Measurements from ENCODE around the gene CRADD. TPM values are rescaled to one million over a fixed set of nuclear protein-coding genes. Genes with fewer than 3 reads are reported as not detected.

The CRADD gene
- total and polyA plus RNA-seq, 4 donors, result 16.9 to 33.4 (median 20.0) TPM

DNA sequence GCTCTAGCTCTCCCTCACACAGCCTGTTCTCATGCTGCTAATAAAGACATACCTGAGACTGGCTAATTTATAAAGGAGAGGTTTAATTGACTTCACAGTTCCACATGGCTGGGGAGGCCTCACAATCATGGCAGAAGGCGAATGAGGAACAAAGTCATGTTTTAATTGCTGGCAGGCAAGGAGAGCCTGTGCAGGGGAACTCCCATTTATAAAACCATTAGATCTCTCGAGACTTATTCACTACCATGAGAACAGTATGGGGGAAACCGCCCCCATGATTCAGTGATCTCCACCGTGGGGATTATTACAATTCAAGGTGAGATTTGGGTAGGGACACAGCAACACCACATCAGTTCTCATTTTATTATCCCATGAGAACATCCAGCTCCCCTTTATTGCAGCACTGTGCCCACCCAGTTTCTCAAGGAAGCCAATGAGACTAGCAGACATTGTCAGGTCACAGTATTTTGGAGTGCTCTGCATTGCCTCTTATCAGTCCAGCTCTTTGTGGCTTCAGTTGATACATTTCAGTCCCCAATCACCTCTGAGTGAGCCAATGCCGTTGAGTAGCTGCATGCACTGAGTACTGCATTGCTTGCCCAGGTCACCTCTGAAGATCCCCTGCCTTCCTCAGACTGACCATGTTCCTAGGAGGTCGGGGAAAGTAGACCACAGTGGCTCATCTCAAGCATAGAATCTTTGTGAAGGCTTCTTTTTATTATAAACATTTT lies 131.2 kb downstream of the CRADD start:
- H3K4me3 ChIP-seq (ENCODE audit: low read length in 2 of 2), result no peak overlapping the region
- ATAC-seq (ENCODE audit: low FRiP score) (no peak), DNase-seq (no peak)
- no peaks in the 10 kb centered on the region for H3K9me3 ChIP-seq (ENCODE audit: control insufficient read depth, low read length)
- H3K27me3 ChIP-seq (ENCODE audit: control insufficient read depth in 1 of 2, insufficient read depth in 2 of 2, low read length in 1 of 2), result no peaks in the 10 kb centered on the region
- intact Hi-C loops (cut with DNase I), result no loop called here
- peak overlapping the region in 1 of 2 donors; percentile 4 for H3K27ac ChIP-seq (ENCODE audit: low read depth in 1 of 2, low read length in 2 of 2)
- no peaks in the 10 kb centered on the region for H3K36me3 ChIP-seq (ENCODE audit: control insufficient read depth in 1 of 2, insufficient read depth in 2 of 2, low read length in 1 of 2)
- peaks cover 3% of the 10 kb centered on the region in 2 donors for H3K4me1 ChIP-seq (ENCODE audit: control insufficient read depth in 1 of 2, insufficient read depth in 2 of 2, low read length in 2 of 2)
- 92 to 96% methylated on average over 6 of the region's 6 CpGs for WGBS, 2 donors

DNA sequence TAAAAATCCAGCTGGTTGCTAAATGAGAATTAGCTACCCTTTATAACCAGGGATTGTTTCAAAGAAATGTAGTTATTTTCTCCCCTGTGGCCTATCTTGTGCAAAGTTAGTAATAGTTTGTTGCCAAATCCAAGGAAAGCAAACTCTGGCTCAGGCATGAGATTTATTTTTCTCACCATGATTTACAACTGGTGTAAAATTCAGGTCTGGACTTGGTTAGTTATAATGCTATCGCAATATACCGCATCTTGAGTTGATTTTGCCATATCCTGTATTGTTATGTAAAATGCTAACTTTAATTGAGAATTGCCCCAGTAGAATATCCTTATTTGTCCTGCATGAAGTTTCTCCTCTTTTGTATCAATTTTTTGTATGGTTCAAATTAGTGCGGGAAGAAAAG lies 135.5 kb downstream of the CRADD start:
- H3K36me3 ChIP-seq (ENCODE audit: control insufficient read depth in 1 of 2, insufficient read depth in 2 of 2, low read length in 1 of 2), result no peaks in the 10 kb centered on the region
- 11 to 16% methylated on average over 3 of the region's 3 CpGs for WGBS, 2 donors
- intact Hi-C loops (cut with DNase I), result loop anchor here (2.0 to 5.0 kb wide), 2 partner anchors 35 to 104 kb away; no protein-coding TSS in a partner anchor
- H3K27ac ChIP-seq (ENCODE audit: low read depth in 1 of 2, low read length in 2 of 2), result no peak overlapping the region
- peaks cover 3 to 8% of the 10 kb centered on the region in 2 donors for H3K4me1 ChIP-seq (ENCODE audit: control insufficient read depth in 1 of 2, insufficient read depth in 2 of 2, low read length in 2 of 2)
- H3K27me3 ChIP-seq (ENCODE audit: control insufficient read depth in 1 of 2, insufficient read depth in 2 of 2, low read length in 1 of 2), result no peaks in the 10 kb centered on the region
- DNase-seq (no peak), ATAC-seq (ENCODE audit: low FRiP score) (no peak)
- no peaks in the 10 kb centered on the region for H3K9me3 ChIP-seq (ENCODE audit: control insufficient read depth, low read length)
- no peak overlapping the region for H3K4me3 ChIP-seq (ENCODE audit: low read length in 2 of 2)

DNA sequence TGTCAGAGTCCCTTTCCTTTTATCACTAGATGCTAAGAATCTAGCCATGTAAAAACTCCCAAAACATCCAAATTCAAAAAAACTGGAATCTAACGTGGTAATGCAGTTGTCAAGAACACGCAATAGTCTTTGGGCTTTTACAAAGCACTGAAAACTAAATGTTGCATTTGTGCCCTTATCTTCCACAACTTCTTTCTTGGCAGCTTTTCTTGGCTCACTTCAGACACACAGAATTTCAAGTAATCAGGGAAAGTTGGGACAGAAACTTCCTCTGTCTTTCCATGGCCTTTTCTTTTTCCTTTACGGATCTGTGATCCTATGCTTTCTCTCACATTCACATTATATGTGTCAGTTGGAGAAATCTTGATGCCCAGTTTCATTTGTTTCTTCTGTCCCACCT lies 136.0 kb downstream of the CRADD start:
- intact Hi-C loops (cut with DNase I), result loop anchor here (2.0 to 5.0 kb wide), 2 partner anchors 36 to 104 kb away; no protein-coding TSS in a partner anchor
- H3K4me3 ChIP-seq (ENCODE audit: low read length in 2 of 2), result no peak overlapping the region
- H3K36me3 ChIP-seq (ENCODE audit: control insufficient read depth in 1 of 2, insufficient read depth in 2 of 2, low read length in 1 of 2), result no peaks in the 10 kb centered on the region
- H3K27ac ChIP-seq (ENCODE audit: low read depth in 1 of 2, low read length in 2 of 2), result peak overlapping the region; percentile 96 to 98
- no peaks in the 10 kb centered on the region for H3K27me3 ChIP-seq (ENCODE audit: control insufficient read depth in 1 of 2, insufficient read depth in 2 of 2, low read length in 1 of 2)
- ATAC-seq (ENCODE audit: low FRiP score) (peak; percentile 74), DNase-seq (no peak)
- H3K9me3 ChIP-seq (ENCODE audit: control insufficient read depth, low read length), result no peaks in the 10 kb centered on the region
- H3K4me1 ChIP-seq (ENCODE audit: control insufficient read depth in 1 of 2, insufficient read depth in 2 of 2, low read length in 2 of 2), result peaks cover 3 to 8% of the 10 kb centered on the region in 2 donors
- WGBS, 2 donors, result 2 to 6% methylated on average over 3 of the region's 3 CpGs

DNA sequence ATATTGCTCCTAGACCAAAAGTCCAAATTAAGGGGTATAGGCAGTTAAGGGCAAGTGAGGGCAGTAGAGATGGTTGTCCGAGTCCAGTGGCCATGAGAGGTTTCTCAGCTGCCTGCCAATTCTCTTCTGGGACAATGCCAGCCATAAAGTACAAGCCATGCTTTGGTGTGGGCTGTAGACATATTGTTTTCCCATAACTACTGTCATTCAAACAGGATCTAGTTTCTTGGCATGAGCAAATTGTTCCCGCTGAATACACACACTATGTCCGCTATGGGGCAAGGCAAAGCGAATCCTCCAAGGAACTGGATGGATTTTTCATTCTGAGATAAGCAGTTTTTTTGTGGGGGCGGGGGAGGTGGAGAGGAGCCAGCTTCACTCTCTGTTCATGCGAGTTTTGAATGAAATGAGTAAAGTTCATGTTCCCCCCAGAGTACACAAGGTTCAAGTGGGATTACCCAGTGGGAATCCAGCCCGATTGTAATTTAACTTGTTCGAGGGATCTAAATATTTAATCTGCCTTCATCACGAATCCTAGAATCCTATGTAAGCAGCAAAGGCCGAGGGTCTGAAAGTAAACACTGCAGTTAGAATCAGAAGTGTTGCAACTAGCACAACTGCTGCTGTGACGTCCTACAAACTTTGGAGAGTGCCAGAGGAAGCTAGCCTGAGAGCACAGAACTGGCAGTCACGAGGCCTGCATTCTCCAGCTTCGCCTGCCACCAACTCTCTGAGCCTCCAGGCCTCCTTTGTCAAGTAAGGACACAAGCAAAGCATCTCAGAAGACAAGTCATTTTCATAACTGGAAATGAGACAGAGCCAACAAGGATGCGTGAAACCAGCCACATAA lies 137.0 kb downstream of the CRADD start:
- WGBS, 2 donors, result 11 to 12% methylated on average over 14 of the region's 14 CpGs
- Histone ChIP-seq H3K27me3 (ENCODE audit: control insufficient read depth in 1 of 2, insufficient read depth in 2 of 2, low read length in 1 of 2) (no peaks in the 10 kb centered on the region), H3K4me1 (ENCODE audit: control insufficient read depth in 1 of 2, insufficient read depth in 2 of 2, low read length in 2 of 2) (peaks cover 2 to 8% of the 10 kb centered on the region in 2 donors), H3K4me3 (ENCODE audit: low read length in 2 of 2) (no peak overlapping the region), H3K27ac (ENCODE audit: low read depth in 1 of 2, low read length in 2 of 2) (peak overlapping the region; percentile 96 to 98), H3K36me3 (ENCODE audit: control insufficient read depth in 1 of 2, insufficient read depth in 2 of 2, low read length in 1 of 2) (no peaks in the 10 kb centered on the region), H3K9me3 (ENCODE audit: control insufficient read depth, low read length) (no peaks in the 10 kb centered on the region)
- DNase-seq (peak; percentile 79 to 88), ATAC-seq (ENCODE audit: low FRiP score) (peak; percentile 88)
- intact Hi-C loops (cut with DNase I), result loop anchor here (2.0 to 5.0 kb wide), 2 partner anchors 37 to 103 kb away; no protein-coding TSS in a partner anchor

DNA sequence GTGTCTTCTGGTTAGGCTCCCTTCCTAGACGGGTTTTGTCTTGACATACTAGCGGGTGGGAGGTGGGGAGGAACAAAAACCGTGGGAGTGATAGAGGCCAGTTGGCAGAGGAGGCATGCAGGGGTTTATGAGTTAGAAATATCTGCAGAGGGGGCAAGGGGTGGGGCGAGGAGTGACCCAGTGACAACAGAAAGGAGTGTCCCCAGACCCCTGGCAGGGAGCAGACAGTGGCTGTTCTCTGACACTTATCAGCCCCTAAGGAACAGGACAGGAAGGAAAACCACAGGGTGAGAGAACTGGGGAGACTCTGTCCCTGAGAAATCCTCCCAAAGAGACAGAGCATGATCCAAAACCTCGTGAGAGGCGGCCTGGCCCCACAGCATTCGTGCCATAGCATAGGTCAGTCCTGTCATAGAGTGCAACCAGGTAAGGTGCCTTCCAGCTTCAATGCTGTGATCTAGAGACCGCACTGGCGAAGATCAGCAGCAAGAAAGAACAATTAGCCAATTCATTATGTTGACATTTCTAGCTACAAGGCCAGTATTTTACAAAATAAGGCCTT lies 141.4 kb downstream of the CRADD start:
- intact Hi-C loops (cut with DNase I), result no loop called here
- no peaks in the 10 kb centered on the region for H3K27me3 ChIP-seq (ENCODE audit: control insufficient read depth in 1 of 2, insufficient read depth in 2 of 2, low read length in 1 of 2)
- H3K4me1 ChIP-seq (ENCODE audit: control insufficient read depth in 1 of 2, insufficient read depth in 2 of 2, low read length in 2 of 2), result peaks cover 0 to 3% of the 10 kb centered on the region in 2 donors
- H3K27ac ChIP-seq (ENCODE audit: low read depth in 1 of 2, low read length in 2 of 2), result no peak overlapping the region
- no peaks in the 10 kb centered on the region for H3K36me3 ChIP-seq (ENCODE audit: control insufficient read depth in 1 of 2, insufficient read depth in 2 of 2, low read length in 1 of 2)
- H3K4me3 ChIP-seq (ENCODE audit: low read length in 2 of 2), result no peak overlapping the region
- no peak for ATAC-seq (ENCODE audit: low FRiP score)
- H3K9me3 ChIP-seq (ENCODE audit: control insufficient read depth, low read length), result no peaks in the 10 kb centered on the region
- DNase-seq, result no peak
- WGBS, 2 donors, result 93 to 95% methylated on average over 9 of the region's 9 CpGs

DNA sequence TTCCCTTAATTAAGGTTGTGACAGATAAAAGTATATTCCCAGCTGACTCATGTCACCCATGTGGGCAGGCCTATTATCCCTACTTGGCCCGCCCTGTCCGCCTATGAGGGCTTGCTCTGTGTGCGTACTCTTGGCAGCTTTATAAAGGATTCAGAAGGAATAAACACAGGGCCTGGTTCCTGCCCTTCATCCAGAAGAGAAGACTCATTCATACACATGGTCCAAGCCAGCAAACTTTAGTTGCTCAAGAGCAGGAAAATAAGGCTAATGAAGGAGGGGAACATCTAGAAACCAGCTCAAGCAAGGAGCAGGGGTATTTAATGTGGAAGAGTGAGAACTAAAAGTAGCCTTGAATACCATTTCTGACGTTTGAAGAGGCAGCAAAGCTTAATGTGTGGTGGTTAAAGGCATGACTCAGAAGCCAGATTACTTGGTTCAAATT lies 141.9 kb downstream of the CRADD start:
- DNase-seq (no peak), ATAC-seq (ENCODE audit: low FRiP score) (peak; percentile 59)
- no peak overlapping the region for H3K27ac ChIP-seq (ENCODE audit: low read depth in 1 of 2, low read length in 2 of 2)
- H3K4me1 ChIP-seq (ENCODE audit: control insufficient read depth in 1 of 2, insufficient read depth in 2 of 2, low read length in 2 of 2), result no peaks in the 10 kb centered on the region
- H3K36me3 ChIP-seq (ENCODE audit: control insufficient read depth in 1 of 2, insufficient read depth in 2 of 2, low read length in 1 of 2), result no peaks in the 10 kb centered on the region
- H3K4me3 ChIP-seq (ENCODE audit: low read length in 2 of 2), result no peak overlapping the region
- no peaks in the 10 kb centered on the region for H3K9me3 ChIP-seq (ENCODE audit: control insufficient read depth, low read length)
- intact Hi-C loops (cut with DNase I), result no loop called here
- no peaks in the 10 kb centered on the region for H3K27me3 ChIP-seq (ENCODE audit: control insufficient read depth in 1 of 2, insufficient read depth in 2 of 2, low read length in 1 of 2)
- 73 to 82% methylated on average over 4 of the region's 4 CpGs for WGBS, 2 donors

DNA sequence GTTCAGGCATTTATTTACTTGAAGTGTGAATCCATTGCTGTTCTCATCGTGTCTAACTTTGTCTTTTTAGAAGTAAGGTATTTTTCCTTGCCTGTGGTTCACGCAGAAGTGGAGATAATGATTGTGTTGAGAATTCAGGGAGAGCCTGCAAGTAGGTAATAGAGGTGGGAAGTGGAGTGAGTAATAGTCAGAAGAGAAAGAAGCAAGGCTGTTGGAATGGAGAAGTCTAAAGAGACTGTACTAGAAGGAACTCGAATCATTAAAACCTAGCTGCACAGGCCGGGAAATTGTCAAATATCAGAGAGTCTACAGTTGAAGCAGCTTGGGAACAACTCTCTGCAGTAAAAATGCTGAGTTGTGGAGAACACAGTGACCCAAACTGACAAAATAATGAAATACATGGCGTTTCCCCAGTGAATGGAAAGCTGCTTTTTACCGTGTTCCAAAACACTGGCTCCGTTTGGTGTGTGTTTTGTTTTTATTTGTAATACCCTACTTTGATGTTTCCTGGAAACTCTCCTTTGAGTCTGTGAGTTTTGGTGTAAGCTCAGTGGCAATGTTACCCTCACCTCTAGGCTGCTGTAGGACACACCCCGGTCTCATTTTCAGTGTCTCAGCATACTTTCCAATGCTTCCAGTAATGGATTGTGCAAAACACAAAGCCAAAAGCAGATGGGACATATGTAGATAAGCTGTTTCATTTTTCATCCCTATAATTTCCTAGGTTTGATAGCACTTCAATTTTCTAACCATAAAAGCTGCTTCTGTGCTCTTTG lies 146.6 kb downstream of the CRADD start:
- Histone ChIP-seq H3K27ac (ENCODE audit: low read depth in 1 of 2, low read length in 2 of 2) (no peak overlapping the region), H3K36me3 (ENCODE audit: control insufficient read depth in 1 of 2, insufficient read depth in 2 of 2, low read length in 1 of 2) (no peaks in the 10 kb centered on the region), H3K4me1 (ENCODE audit: control insufficient read depth in 1 of 2, insufficient read depth in 2 of 2, low read length in 2 of 2) (peaks cover 0 to 8% of the 10 kb centered on the region in 2 donors), H3K4me3 (ENCODE audit: low read length in 2 of 2) (no peak overlapping the region), H3K27me3 (ENCODE audit: control insufficient read depth in 1 of 2, insufficient read depth in 2 of 2, low read length in 1 of 2) (no peaks in the 10 kb centered on the region), H3K9me3 (ENCODE audit: control insufficient read depth, low read length) (no peaks in the 10 kb centered on the region)
- DNase-seq (no peak), ATAC-seq (ENCODE audit: low FRiP score) (no peak)
- intact Hi-C loops (cut with DNase I), result no loop called here
- 88 to 93% methylated on average over 8 of the region's 8 CpGs for WGBS, 2 donors

All from aorta (tissue), 5 donors.